HG02642 (cell line): Measurements from ENCODE around the gene TMEM254.
"Not testable (repeated sequence)": the region's sequence is repeated elsewhere in the genome, so short reads cannot be mapped to it uniquely, and the experiment has no call there.

Source experiments
- ATAC-seq: cut with Tn5 transposase; IDR thresholded peaks from one replicate; pipeline ENCODE4 v1.9.1; 2021; ENCODE audit warnings: mild to moderate bottlenecking; ENCODE audit not compliant: unreplicated experiment, poor library complexity

The TMEM254 gene

GRCh38 chr10:80078448-80079311 is at the start of gene TMEM254:
Gene TMEM254 (plus strand): TSS chr10:80078665. CDS start chr10:80078700, 35 bp downstream.
- ATAC-seq: peak; percentile 85

GRCh38 chr10:80029205-80029604 is 49.3 kb upstream of the TMEM254 start:
- ATAC-seq: peak; percentile 92

GRCh38 chr10:80029865-80030264 is 48.6 kb upstream of the TMEM254 start:
- ATAC-seq: not testable (repeated sequence)

- ATAC-seq: no peak
Measured at GRCh38 chr10:80032503-80032902, 46.0 kb upstream of the TMEM254 start.

- not testable (repeated sequence) for ATAC-seq
Measured at GRCh38 chr10:80034766-80035165, 43.7 kb upstream of the TMEM254 start.

- not testable (repeated sequence) for ATAC-seq
Measured at GRCh38 chr10:80035430-80035829, 43.0 kb upstream of the TMEM254 start.

GRCh38 chr10:80036921-80037500 is 41.5 kb upstream of the TMEM254 start:
- ATAC-seq: not testable (repeated sequence)

GRCh38 chr10:80038226-80038625 is 40.2 kb upstream of the TMEM254 start:
- not testable (repeated sequence) for ATAC-seq

GRCh38 chr10:80041162-80041561 is 37.3 kb upstream of the TMEM254 start:
- no peak for ATAC-seq

- not testable (repeated sequence) for ATAC-seq
Measured at GRCh38 chr10:80044935-80045334, 33.5 kb upstream of the TMEM254 start.

- peak; percentile 80 for ATAC-seq
Measured at GRCh38 chr10:80046629-80047441, 31.6 kb upstream of the TMEM254 start.

- ATAC-seq: no peak
Measured at GRCh38 chr10:80050752-80051151, 27.7 kb upstream of the TMEM254 start.

GRCh38 chr10:80051993-80052392 is 26.5 kb upstream of the TMEM254 start:
- ATAC-seq: no peak

- no peak for ATAC-seq
Measured at GRCh38 chr10:80055760-80056159, 22.7 kb upstream of the TMEM254 start.

- no peak for ATAC-seq
Measured at GRCh38 chr10:80057171-80057570, 21.3 kb upstream of the TMEM254 start.

GRCh38 chr10:80064120-80064886 is 14.2 kb upstream of the TMEM254 start:
- no peak for ATAC-seq

- no peak for ATAC-seq
Measured at GRCh38 chr10:80066809-80067208, 11.7 kb upstream of the TMEM254 start.

GRCh38 chr10:80067821-80068220 is 10.6 kb upstream of the TMEM254 start:
- not testable (repeated sequence) for ATAC-seq

GRCh38 chr10:80068270-80068669 is 10.2 kb upstream of the TMEM254 start:
- ATAC-seq: no peak

- no peak for ATAC-seq
Measured at GRCh38 chr10:80070057-80070456, 8.4 kb upstream of the TMEM254 start.
